Panc1 (cell line): ENCODE data around the gene MAP1S. TPM values are rescaled to one million over a fixed set of nuclear protein-coding genes. Genes with fewer than 3 reads are reported as not detected.

Source experiments
- ATAC-seq: fragments of 200-7000 bp; cut with Tn5 transposase; 2 replicates; pipeline ENCODE4 v1.9.1; 2020; ENCODE audit warnings: mild to moderate bottlenecking, moderate library complexity
- BruUV-seq: library from RNA; stranded (reverse); fragments of 400-500 nt; replicated peaks from 2 replicates; lab custom pipeline; 2021; lab: Mats Ljungman, UMichigan
- CTCF ChIA-PET: fragments of 300-600 bp; sonication (Branson Sonifier 250); formaldehyde crosslinking; loops from one replicate; lab custom pipeline; 2022; ENCODE audit warnings: antibody characterized with exemption; lab: Charles Lee
- POLR2A ChIA-PET: fragments of 300-600 bp; sonication (Branson Sonifier 250); formaldehyde crosslinking; loops from one replicate; lab custom pipeline; 2022; ENCODE audit warnings: antibody characterized with exemption; lab: Charles Lee
- DNase-seq: peaks from one replicate; pipeline ENCODE4 v3.0.0-alpha.2; 2010; ENCODE audit warnings: low read depth, low spot score
- H3K27ac ChIP-seq: 2 replicates; pipeline ENCODE4 v1.5.1; 2011; ENCODE audit warnings: mild to moderate bottlenecking, low read length, inconsistent platforms
- H3K27me3 ChIP-seq: fragments of 200-500 bp; sonication (Bioruptor generic); 2 replicates; pipeline ENCODE4 v1.6.0; 2014; ENCODE audit warnings: low read length, inconsistent platforms; ENCODE audit not compliant: control insufficient read depth, insufficient read depth
- H3K36me3 ChIP-seq: fragments of 200-500 bp; sonication (Bioruptor generic); 2 replicates; pipeline ENCODE4 v1.5.1; 2014; ENCODE audit warnings: inconsistent platforms, mild to moderate bottlenecking, low read length, moderate library complexity; ENCODE audit not compliant: control insufficient read depth, insufficient read depth
- H3K4me1 ChIP-seq: 2 replicates; pipeline ENCODE4 v1.5.1; 2011; ENCODE audit warnings: inconsistent platforms, mild to moderate bottlenecking, low read length, moderate library complexity; ENCODE audit not compliant: control insufficient read depth, insufficient read depth
- H3K4me3 ChIP-seq, 2 experiments: 2 replicates each; pipeline ENCODE4 v1.5.1; 2011 to 2012; ENCODE audit warnings: low read depth in 2 of 2, low read length in 2 of 2, mild to moderate bottlenecking in 2 of 2, inconsistent platforms in 1 of 2, moderate library complexity in 1 of 2
- H3K9me3 ChIP-seq: fragments of 200-500 bp; sonication (Bioruptor generic); 2 replicates; pipeline ENCODE4 v1.5.1; 2014; ENCODE audit warnings: low read depth, mild to moderate bottlenecking, inconsistent platforms, low read length, moderate library complexity; ENCODE audit not compliant: control insufficient read depth, insufficient read depth
- POLR2AphosphoS5 ChIP-seq: IDR thresholded peaks from 2 replicates; pipeline ENCODE4 v1.6.1; 2012; ENCODE audit warnings: mild to moderate bottlenecking, low read depth, low read length, moderate library complexity
- SIN3A ChIP-seq: IDR thresholded peaks from 2 replicates; pipeline ENCODE4 v1.6.1; 2012; ENCODE audit warnings: low read depth, mild to moderate bottlenecking, low read length, moderate library complexity, borderline replicate concordance; ENCODE audit not compliant: insufficient read depth
- TCF7L2 ChIP-seq: IDR thresholded peaks from 2 replicates; pipeline ENCODE4 v1.6.1; 2011; ENCODE audit warnings: mild to moderate bottlenecking, low read depth, low read length, inconsistent platforms
- in situ Hi-C: cut with HindIII; loops from 2 replicates; pipeline ENCODE4 v1.10.0; 2016; ENCODE audit warnings: low sequenced_read_pairs, low pct_unique_long_range_greater_than_20kb
- intact Hi-C: fragments of 100-400 bp; cut with micrococcal nuclease; formaldehyde crosslinking; loops from one replicate; pipeline ENCODE4 v1.10.0; 2022; ENCODE audit not compliant: unreplicated experiment
- total RNA-seq: library from RNA; stranded (reverse); gene quantifications from one replicate; pipeline ENCODE4 v1.2.1, GENCODE V29; 2021; ENCODE audit not compliant: unreplicated experiment
- TF ChIP-seq, protein P1 (sequence below): fragments of 450-650 bp; IDR thresholded peaks from 2 replicates; pipeline ENCODE4 v1.5.1; 2017; ENCODE audit warnings: mild to moderate bottlenecking
- TF ChIP-seq, protein P2 (sequence below), 2 experiments: IDR thresholded peaks; 2 replicates each; pipeline ENCODE4 v1.6.1; 2011 to 2012; ENCODE audit warnings: low read depth in 2 of 2, control low read depth in 1 of 2, low read length in 1 of 2, mild to moderate bottlenecking in 1 of 2, moderate library complexity in 1 of 2; ENCODE audit not compliant: insufficient read depth in 1 of 2

MAP1S gene
- total RNA-seq, 1 experiment from 2014 or later: 56.6 TPM

DNA sequence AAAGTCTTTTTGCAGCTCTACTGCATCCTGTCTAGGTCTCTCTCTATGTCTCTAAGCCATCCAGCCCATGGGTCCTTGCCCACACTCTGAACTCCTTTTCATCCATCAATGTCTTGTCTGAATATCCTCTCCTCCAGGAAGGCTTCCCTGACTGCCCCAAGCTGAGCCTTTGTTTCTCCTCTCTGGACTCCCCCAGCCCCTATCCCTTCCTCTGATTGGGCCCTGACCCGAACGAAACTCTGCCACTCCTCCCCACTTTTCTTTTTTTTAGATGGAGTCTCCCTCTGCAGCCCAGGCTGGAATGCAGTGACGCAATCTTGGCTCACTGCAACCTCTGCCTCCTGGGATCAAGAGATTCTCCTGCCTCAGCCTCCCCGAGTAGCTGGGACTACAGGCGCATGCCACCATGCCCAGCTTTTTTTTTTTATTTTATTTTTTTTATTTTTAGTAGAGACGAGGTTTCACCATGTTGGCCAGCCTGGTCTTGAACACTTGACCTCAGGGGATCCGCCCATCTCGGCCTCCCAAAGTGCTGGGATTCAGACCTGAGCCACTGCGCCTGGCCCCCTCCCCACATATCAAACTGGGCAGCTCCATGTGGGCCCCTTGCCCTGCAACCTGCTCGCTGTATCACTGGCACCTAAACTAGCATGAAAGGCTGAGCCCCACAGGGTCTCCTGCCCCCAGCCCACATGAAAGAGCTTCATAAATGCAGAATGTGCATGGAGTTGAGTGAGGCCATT lies 30.3 kb upstream of the MAP1S start:
- TF ChIP-seq, protein P1, sequence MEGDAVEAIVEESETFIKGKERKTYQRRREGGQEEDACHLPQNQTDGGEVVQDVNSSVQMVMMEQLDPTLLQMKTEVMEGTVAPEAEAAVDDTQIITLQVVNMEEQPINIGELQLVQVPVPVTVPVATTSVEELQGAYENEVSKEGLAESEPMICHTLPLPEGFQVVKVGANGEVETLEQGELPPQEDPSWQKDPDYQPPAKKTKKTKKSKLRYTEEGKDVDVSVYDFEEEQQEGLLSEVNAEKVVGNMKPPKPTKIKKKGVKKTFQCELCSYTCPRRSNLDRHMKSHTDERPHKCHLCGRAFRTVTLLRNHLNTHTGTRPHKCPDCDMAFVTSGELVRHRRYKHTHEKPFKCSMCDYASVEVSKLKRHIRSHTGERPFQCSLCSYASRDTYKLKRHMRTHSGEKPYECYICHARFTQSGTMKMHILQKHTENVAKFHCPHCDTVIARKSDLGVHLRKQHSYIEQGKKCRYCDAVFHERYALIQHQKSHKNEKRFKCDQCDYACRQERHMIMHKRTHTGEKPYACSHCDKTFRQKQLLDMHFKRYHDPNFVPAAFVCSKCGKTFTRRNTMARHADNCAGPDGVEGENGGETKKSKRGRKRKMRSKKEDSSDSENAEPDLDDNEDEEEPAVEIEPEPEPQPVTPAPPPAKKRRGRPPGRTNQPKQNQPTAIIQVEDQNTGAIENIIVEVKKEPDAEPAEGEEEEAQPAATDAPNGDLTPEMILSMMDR: no peak
- Histone ChIP-seq H3K9me3 (no peaks in the 10 kb centered on the region), H3K4me3 (no peak overlapping the region), H3K27ac (no peak overlapping the region), H3K4me1 (0 out of 2 replicates have a peak, but pooled peaks cover 2% of the 10 kb centered on the region), H3K27me3 (no peaks in the 10 kb centered on the region), H3K36me3 (peaks cover 4% of the 10 kb centered on the region; the same call in 1 of the 2 replicates)
- in situ Hi-C loops: no loop called here
- CTCF ChIA-PET: interaction anchor here (0.6 kb wide), 1 partner anchor 86 kb away, joined by 3 read pairs; no protein-coding TSS in a partner anchor
- intact Hi-C loops: no loop called here
- no TSS peak for BruUV-seq
- DNase-seq (no peak), ATAC-seq (peak; percentile 40; the same call in 1 of the 2 replicates)
- POLR2A ChIA-PET: interaction anchor here (0.8 kb wide), 1 partner anchor 11 kb away, joined by 3 read pairs; no protein-coding TSS in a partner anchor

GRCh38 chr19:17692566-17692965 lies 26.7 kb upstream of the MAP1S start:
- Histone ChIP-seq H3K27ac (no peak overlapping the region), H3K4me3 (no peak overlapping the region), H3K9me3 (no peaks in the 10 kb centered on the region), H3K27me3 (peaks cover 3% of the 10 kb centered on the region; the same call in 1 of the 2 replicates), H3K36me3 (peaks cover 3% of the 10 kb centered on the region; the same call in 1 of the 2 replicates), H3K4me1 (0 out of 2 replicates have a peak, but pooled peaks cover 2% of the 10 kb centered on the region)
- CTCF ChIA-PET: interaction anchor here (0.6 kb wide), 1 partner anchor 55 kb away, joined by 3 read pairs; no protein-coding TSS in a partner anchor
- TF ChIP-seq, protein P1: no peak
- TF ChIP-seq POLR2AphosphoS5: no peak
- TF ChIP-seq SIN3A: no peak
- TF ChIP-seq, protein P2, sequence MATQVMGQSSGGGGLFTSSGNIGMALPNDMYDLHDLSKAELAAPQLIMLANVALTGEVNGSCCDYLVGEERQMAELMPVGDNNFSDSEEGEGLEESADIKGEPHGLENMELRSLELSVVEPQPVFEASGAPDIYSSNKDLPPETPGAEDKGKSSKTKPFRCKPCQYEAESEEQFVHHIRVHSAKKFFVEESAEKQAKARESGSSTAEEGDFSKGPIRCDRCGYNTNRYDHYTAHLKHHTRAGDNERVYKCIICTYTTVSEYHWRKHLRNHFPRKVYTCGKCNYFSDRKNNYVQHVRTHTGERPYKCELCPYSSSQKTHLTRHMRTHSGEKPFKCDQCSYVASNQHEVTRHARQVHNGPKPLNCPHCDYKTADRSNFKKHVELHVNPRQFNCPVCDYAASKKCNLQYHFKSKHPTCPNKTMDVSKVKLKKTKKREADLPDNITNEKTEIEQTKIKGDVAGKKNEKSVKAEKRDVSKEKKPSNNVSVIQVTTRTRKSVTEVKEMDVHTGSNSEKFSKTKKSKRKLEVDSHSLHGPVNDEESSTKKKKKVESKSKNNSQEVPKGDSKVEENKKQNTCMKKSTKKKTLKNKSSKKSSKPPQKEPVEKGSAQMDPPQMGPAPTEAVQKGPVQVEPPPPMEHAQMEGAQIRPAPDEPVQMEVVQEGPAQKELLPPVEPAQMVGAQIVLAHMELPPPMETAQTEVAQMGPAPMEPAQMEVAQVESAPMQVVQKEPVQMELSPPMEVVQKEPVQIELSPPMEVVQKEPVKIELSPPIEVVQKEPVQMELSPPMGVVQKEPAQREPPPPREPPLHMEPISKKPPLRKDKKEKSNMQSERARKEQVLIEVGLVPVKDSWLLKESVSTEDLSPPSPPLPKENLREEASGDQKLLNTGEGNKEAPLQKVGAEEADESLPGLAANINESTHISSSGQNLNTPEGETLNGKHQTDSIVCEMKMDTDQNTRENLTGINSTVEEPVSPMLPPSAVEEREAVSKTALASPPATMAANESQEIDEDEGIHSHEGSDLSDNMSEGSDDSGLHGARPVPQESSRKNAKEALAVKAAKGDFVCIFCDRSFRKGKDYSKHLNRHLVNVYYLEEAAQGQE (IDR thresholded peaks at IDR 0.05; ENCODE audit: insufficient read depth in 1 of 2, low read depth in 2 of 2, low read length in 1 of 2): no peak
- TF ChIP-seq TCF7L2: no peak
- in situ Hi-C loops: no loop called here
- POLR2A ChIA-PET: no interaction called here
- intact Hi-C loops: no loop called here
- no TSS peak for BruUV-seq
- DNase-seq: no peak
- ATAC-seq: no peak
